Measurements from ENCODE around the gene TUBG1.

Gene TUBG1

DNA sequence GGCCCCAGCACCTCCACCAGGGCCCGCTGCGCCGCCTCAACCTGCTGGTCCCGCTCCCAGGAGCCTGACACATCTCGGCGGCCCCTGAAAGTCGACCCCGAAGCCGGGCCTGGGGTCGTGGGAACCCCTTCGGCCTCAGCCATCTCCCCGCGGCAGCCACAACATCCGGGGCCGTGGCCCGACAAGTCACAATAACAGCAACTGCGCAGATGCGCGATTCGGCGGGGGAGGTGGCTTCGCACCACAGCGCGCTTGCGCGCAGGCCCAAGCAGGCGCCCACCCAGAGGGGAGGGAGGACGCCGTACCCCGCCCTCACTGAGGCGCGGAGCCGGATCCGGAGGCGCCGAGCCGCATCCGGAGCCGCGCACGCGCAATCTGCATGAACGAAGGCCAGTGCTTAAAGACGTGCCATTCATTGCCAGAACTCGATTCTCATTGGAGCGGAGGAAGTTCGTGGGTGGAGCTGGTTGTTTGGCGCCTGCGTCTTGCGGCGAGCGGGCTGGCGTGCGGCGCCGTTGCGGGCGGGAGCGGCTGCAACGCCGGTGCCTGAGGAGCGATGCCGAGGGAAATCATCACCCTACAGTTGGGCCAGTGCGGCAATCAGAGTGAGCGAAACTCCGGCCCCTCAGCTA is at the start of gene TUBG1, which contains the start of gene RETREG3:
TSS of gene TUBG1 (plus strand) at position 502 of the 632 bp plus-strand sequence. CDS start at position 557, 55 bp downstream.
TSS of gene RETREG3 (minus strand) at position 193 of the 632 bp plus-strand sequence. CDS start at position 143, 50 bp downstream.
- peak; percentile 99 for DNase-seq (ENCODE audit: low read depth)

DNA sequence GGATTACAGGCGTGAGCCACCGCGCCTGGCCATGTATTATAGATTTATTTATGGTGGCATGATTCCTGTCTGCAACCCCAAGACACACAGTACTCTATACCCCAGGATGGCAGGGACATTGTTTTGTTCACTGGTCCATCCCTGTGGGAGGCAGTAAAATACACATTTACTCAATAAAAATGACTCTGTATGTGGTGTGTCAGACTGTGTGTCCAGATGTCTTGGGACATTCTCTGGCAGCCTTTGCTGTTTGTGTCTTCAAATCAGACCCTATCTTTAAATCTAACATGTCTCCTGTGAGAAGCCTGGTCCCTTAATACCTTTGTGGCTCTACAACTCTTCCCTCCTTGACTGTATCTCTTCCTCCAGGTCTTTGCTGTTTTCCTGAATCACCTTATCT is 49.2 kb upstream of the TUBG1 start:
- DNase-seq (ENCODE audit: low read depth) = no peak

DNA sequence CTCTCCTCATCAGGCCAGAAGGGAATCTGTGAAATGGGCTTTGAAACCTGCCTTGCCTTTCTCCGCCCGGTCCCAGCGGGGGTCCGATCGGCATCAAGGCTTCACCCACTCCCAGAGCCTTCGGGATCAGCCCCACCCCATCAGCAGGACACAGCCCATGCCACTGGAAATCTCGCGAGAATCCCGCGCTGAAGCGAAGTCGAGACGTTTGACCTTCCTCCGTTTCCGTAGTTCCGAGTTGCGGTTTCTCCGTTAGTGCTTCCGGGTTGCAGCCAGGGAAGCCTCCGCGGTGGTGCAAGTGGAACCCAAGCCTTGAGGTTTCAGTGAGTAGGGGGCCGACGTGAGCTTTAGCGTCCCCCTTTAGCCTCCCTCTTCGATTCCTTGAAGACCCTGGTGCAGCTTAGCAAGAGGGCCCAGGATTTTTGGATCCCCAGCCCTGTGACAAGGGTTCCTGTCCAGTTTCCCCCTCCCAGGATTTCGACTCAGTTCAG is 47.5 kb upstream of the TUBG1 start, which contains the start of gene COASY:
TSS of gene COASY (plus strand) at position 252 of the 491 bp plus-strand sequence. CDS start 475 bp downstream, outside the sequence.
- peak; percentile 81 for DNase-seq (ENCODE audit: low read depth)

DNA sequence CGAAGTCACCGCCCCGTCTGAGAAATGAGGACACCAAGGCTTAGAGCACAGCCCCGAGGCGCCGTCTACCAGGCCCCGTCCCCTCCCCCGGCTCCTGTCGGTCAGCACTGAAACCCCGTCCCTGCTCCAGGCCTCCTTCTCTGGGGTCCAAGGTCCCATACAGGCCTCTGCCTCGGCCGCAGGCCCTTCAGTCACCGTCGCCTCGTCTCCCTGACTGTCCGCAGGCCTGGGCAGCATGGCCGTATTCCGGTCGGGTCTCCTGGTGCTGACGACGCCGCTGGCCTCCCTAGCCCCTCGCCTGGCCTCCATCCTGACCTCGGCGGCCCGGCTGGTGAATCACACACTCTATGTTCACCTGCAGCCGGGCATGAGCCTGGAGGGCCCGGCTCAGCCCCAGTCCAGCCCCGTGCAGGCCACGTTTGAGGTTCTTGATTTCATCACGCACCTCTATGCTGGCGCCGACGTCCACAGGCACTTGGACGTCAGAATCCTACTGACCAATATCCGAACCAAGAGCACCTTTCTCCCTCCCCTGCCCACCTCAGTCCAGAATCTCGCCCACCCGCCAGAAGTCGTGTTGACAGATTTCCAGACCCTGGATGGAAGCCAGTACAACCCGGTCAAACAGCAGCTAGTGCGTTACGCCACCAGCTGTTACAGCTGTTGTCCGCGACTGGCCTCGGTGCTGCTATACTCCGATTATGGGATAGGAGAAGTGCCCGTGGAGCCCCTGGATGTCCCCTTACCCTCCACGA is 46.9 kb upstream of the TUBG1 start:
- DNase-seq (ENCODE audit: low read depth) = no peak

DNA sequence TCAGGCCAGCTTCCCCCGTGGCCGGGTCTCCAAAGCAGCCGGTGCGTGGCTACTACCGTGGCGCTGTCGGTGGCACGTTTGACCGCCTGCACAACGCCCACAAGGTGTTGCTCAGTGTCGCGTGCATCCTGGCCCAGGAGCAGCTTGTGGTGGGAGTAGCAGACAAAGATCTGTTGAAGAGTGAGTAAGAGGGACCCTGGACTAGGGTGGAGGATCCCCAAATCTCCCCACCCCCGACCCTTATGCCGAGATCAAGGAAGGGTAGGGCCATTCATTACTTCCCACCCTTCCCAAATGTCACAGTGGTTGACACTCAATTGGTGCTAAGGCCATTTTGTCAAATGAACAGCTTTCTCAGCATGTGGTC is 46.4 kb upstream of the TUBG1 start:
- no peak for DNase-seq (ENCODE audit: low read depth)

DNA sequence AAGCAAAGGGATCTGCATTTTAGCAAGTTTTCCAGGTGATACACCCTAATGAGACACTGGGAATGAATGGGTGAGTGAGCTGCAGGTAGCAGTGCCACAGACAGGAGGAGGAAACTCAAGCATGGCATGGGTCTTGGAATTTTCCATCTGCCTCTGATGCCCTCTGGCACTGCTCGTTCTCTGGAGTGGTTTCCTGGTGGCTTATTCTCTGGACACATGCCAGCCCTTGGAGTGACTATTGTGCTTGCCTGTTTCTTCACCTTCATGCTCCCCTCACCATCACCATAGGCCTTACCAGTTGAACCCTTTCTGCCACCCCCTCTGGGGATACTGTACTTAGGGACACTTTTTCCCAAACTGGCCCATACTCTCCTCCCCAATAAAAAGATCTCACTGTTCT is 45.9 kb upstream of the TUBG1 start:
- DNase-seq (ENCODE audit: low read depth) = no peak

DNA sequence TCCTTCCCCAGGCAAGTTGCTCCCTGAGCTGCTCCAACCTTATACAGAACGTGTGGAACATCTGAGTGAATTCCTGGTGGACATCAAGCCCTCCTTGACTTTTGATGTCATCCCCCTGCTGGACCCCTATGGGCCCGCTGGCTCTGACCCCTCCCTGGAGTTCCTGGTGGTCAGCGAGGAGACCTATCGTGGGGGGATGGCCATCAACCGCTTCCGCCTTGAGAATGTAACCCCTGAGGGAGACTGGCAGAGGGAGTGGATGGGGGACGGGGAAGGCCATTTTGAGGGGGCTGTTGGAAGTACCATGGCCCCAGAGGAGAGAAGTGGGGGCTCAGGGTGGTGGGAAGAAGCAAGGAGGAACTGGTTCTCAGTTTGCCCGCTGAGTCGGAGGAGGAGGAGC is 45.5 kb upstream of the TUBG1 start:
- no peak for DNase-seq (ENCODE audit: low read depth)

DNA sequence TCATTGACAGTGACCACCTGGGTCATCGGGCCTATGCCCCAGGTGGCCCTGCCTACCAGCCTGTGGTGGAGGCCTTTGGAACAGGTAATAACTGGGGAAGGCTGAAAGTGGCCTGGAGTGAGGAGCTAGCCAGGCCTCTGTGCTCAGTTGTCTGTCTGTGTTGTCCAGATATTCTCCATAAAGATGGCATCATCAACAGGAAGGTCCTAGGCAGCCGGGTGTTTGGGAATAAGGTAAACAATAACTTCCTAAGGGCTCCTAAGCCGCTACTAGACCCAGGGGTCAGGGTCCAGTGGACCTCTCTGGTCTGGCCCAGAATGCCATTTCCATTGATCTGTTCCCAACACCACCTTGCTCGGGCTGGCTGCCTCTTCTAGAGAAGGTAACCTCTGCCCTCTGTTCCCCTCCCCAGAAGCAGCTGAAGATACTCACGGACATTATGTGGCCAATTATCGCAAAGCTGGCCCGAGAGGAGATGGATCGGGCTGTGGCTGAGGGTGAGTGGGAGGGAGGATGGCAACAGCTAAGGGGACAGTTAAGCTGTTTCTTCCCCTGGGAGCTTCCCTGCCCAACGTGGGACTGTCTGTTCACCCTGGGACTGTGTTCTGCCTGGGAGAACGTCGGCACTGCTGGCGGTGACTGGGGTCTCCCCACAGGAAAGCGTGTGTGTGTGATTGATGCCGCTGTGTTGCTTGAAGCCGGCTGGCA is 44.5 kb upstream of the TUBG1 start:
- DNase-seq (ENCODE audit: low read depth) = no peak

DNA sequence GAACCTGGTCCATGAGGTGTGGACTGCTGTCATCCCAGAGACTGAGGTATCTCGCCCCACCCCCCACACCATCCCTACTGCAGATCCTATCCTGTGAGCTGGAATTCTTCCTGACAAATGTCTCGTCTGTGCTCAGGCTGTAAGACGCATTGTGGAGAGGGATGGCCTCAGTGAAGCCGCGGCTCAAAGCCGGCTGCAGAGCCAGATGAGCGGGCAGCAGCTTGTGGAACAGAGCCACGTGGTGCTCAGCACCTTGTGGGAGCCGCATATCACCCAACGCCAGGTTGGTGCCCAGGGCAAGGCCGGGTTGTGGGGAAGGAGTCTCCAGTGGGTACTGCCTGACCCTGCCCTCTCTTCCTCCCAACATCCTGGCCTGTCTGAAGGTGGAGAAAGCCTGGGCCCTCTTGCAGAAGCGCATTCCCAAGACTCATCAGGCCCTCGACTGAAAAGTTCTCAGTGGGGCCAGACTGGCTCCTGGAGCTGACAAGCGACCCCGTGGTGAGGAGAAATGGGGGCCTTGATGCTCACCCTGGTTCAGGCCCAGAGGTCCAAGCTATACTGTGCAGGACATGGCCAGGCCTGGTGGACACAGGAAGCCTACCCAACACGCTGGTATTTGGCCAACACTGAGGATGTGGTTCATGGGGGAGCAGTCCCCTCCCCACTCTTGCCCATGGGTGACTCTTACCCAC is 43.8 kb upstream of the TUBG1 start:
- no peak for DNase-seq (ENCODE audit: low read depth)

DNA sequence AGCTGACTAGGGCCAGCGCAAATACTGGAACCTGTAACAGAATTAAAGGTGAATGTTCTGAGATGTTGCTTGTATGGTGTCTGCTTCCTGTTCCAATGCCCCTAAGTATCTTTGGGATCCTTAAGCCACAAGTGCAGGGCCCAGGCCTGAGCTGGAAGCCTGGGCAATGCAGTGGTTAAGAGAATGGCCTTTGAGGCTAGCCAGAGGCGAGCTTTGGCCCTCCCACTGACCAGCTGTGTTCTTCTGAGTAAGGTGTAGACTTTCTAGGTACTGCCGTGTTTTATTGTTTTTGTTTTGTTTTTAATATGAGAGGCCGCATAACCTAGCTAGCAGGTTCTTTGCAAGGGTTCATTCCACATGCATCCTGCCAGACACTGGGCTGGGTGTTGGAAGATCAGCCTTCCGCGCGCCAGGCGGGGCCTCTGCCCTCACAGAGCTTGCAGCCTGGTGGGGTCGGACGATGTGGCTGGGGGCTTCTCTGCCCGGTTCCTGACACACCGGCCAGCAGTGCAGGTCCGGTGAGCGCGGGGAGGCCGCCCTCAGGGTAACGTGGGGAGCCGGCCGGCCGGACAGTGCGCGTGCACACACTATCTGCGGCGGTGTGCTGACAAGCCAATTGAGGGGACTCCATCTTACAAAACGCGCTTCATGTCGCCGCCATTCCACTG is 43.1 kb upstream of the TUBG1 start:
- DNase-seq (ENCODE audit: low read depth) = no peak

DNA sequence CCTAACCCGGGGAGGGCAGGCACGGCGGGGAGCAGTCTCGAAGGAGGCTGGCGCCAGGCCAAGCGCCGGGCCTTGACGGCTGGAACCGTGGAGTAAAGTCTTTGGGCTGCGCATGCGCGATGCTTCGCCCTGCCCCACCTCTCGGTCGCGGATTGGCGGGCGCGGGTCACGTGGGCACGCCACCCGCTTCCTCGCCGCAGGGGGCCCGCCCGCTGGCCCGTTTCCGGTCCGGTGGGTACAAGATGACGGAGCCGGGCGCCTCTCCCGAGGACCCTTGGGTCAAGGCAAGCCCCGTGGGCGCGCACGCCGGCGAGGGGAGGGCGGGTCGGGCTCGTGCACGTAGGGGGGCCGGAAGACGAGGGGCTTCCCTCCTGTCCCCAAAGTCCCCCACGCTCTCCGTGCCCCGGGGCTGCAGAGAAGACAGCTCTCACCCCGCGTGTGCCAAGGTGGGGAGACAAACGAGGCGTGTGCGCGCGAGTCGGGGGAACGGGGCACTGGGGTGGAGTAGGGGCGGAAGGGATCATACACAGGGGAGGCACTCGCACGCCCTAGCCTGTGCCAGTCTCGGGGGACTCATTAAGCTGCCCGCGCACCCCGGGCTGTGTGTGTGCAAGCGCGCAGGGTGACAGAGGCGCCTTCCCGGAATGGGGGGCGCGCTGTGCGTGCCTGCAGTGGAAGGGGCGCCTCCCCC is 42.5 kb upstream of the TUBG1 start, which contains the start of gene MLX:
TSS of gene MLX (plus strand) at position 218 of the 691 bp plus-strand sequence. CDS start at position 243, 25 bp downstream.
- peak; percentile 90 for DNase-seq (ENCODE audit: low read depth)

DNA sequence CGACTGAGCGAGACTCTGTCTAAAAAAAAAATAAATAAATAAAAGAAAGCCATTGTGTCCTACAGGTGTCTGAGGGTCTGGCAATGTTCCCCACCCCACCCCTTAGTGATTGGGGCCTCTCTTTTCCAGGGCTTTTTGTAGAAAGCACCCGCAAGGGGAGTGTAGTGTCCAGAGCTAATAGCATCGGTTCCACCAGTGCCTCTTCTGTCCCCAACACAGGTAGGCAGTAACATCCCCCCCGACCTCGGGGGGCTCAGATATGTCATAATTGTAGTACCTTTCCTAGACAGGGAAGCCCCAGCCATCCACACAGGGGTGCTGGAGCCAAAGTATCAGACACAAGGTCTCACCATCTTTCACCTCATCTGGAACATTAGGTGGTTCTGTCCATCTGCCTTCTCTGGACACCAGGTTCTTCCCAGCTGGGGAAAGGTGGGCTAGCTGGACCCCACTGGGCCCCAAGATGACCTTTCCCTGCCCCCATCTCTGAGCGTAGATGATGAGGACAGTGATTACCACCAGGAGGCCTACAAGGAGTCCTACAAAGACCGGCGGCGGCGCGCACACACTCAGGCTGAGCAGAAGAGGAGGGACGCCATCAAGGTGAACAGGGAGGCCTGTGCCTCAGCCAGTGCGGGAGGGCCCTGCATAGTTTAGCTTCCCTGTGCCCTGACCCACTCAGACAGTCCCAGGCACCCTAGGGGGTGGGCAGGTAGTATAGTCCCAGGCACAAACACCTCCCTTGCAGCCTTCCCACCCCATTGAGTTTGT is 41.0 kb upstream of the TUBG1 start:
- no peak for DNase-seq (ENCODE audit: low read depth)

DNA sequence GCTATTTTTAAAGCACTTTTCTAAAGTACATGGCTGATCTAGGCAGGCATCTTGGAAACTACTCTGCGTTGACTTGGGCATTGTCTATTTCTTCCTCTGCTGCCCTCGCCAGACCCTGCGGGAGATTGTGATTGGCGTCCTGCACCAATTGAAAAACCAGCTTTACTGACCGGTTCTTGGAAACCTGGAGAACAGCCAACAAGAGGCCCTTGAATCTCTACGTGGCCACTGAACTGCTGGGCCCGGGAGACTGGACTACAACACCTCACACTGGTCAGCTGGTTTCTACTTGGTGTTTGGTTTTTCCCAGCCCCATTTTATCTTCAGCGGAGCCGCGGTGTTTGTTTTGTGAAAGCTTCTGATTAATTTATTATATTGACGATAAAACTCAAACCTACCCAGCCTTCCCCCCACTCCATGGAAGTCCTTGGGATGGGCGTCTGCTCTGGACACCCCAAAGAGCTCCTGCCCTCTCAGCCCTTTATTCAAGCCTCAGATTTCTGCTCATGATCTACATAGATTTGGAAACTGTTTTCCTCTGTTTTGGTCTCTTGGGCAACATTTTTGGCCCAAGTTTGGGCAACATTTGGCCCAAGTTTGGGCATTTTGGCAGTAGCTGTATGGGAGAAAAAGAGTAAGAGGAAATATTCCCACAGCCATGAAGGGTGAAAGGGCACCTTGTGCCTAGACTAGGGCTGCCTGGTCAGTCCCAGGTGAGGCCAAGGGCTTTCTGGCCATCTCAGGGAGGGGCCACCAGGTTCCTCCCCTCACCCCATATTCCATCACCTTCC is 37.9 kb upstream of the TUBG1 start:
- DNase-seq (ENCODE audit: low read depth) = no peak

DNA sequence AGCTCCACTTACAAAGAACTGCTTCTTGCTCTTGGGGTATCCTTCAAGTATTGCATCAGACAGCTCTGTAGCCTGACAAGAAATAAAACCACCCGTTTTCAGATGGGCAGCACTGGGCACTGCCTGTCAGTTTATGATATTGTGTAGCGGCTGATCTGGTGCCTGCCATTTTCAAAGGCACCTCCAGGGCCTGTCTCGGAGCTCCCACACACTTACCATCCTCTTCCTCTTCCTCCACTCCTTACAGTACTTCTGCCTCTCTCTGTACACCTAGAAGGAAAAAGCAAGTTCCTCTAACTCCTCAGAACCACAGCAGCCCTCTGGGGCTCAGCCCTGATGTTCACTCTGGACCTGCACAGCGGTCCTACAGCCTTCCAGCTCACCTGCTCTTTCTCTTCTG is 36.4 kb upstream of the TUBG1 start:
- DNase-seq (ENCODE audit: low read depth) = no peak

DNA sequence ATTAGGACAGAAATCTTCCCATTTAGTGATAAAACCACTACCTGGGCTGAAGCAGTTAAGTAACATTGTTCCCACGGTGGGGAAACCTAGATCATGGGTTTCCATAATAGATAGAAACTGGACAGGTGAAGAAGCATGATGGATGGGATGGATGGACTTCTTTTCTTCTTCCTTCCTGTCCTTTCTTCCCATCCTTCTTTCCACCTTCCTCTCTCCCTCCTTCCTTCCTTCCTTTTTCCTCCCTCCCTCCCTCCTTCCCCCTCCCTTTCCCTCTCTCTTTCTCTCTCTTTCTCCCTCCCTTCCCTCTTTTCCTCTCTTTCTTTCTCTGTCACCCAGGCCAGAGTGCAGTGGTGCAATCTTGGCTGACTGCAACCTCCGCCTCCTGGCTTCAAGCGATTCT is 35.0 kb upstream of the TUBG1 start:
- DNase-seq (ENCODE audit: low read depth) = no peak

DNA sequence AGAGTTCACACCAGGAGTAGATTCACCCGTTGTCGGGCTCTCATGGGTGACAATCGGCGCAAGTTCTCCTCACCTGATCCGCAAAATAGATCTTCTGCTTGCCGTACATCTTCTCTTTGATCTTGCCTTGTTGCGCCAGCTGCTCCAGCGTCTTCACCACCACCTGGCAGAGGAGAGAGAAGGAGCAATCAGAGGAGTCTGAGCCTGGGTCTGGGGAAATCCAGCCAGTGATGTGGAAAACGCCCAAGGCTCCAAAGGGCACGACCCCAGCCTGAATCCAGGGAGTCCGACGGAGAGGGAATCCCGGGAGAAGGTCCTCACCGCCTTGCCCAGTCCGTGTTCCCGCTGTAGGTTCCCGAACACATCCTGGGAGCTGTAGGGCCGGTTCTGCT is 32.3 kb upstream of the TUBG1 start:
- DNase-seq (ENCODE audit: low read depth) = no peak

DNA sequence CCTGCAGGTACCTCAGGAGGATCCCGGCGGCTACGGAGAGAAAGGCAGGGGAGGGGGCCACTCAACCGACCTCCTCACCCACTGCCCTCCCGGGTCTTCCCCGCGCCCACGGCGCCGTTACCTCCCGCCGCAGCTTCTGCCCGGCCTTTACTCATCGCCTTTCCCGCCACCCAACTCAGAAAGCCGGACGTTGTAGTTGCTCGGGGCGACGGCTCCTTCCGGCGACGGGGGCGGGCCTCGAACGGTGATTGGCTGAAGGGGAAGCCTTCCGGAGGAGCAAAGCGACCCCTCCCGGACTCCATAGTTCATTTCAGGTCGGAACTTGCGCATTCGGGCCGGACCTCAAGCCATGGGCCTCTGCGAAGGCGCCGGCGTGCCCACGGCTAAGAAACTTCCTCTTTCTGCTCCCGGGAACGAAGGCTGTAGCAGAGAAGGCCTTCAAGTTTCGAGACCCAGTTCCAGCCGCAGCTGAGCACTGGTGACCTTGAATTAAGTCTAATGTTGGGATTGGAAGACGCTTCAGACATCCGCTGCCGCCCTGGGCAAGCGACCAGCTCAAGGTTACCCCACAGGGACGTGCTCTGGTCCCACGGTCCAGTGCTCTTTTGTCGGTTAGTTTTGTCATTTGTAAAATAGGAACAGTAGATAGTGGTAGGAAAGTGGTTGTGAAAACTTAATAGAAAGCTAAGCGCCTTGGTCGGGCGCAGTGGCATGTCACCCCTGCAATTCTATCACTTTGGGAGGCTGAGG is 31.8 kb upstream of the TUBG1 start, which contains the start of gene PSMC3IP:
TSS of gene PSMC3IP (minus strand) at position 198 of the 750 bp plus-strand sequence. CDS start at position 155, 43 bp downstream.
- DNase-seq (ENCODE audit: low read depth) = peak; percentile 89

DNA sequence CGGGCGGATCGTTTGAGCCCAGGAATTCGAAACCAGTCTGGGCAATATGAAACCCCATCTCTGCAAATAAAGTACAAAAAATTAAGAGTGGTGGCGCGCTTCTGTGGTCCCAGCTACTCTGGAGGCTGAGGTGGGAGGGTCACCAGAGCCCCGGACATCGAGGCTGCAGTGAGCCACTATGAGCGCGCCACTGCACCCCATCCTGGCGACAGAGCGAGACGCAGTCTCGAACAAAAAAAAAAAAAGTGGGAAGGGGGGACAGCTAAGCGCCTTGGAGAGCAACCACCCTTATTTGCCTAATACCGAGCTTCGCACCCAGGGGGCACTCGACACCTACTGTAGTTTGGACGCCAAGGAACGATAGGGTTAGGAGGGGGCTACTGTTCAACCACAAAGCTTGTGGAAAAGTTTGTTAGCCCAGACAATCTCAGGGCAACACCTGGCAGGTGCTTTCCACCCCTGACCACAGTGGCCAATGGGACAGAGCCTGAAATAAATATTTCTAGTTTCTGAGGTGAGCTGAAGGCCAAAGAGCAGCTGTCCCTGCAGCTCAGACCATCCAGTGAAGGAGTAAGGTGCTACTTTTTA is 31.1 kb upstream of the TUBG1 start:
- DNase-seq (ENCODE audit: low read depth) = peak; percentile 42

Measured in activated T-helper 9 cell treated with anti-CD3 and anti-CD28 coated beads, Interleukin-2, amount 50 U/mL, for 16 hours (primary cell).